Rectal smooth muscle tissue (tissue), 1 donor: ENCODE results near the gene EMP1.
"Not testable (repeated sequence)": the region's sequence is repeated elsewhere in the genome, so short reads cannot be mapped to it uniquely, and the experiment has no call there.

ENCODE experiments used
- H3K27ac ChIP-seq: one replicate; pipeline ENCODE4 v1.7.0; 2013; ENCODE audit warnings: low read depth, low read length, inconsistent platforms
- H3K27me3 ChIP-seq: one replicate; pipeline ENCODE4 v1.7.0; 2013; ENCODE audit warnings: low read length; ENCODE audit not compliant: control insufficient read depth, insufficient read depth
- H3K36me3 ChIP-seq: one replicate; pipeline ENCODE4 v1.7.0; 2013; ENCODE audit warnings: low read length; ENCODE audit not compliant: control insufficient read depth, insufficient read depth
- H3K4me1 ChIP-seq: one replicate; pipeline ENCODE4 v1.7.0; 2013; ENCODE audit warnings: low read length; ENCODE audit not compliant: control insufficient read depth, insufficient read depth
- H3K4me3 ChIP-seq: one replicate; pipeline ENCODE4 v1.7.0; 2013; ENCODE audit warnings: low read length
- H3K9ac ChIP-seq: one replicate; pipeline ENCODE4 v1.7.0; 2013; ENCODE audit warnings: low read length

EMP1 gene

GRCh38 chr12:13259625-13260024, 63.1 kb downstream of the EMP1 start:
- not testable (repeated sequence) for H3K9ac ChIP-seq, H3K27ac ChIP-seq, H3K27me3 ChIP-seq, H3K36me3 ChIP-seq, H3K4me1 ChIP-seq, H3K4me3 ChIP-seq

GRCh38 chr12:13267826-13268225, 71.3 kb downstream of the EMP1 start:
- not testable (repeated sequence) for H3K36me3 ChIP-seq, H3K27ac ChIP-seq, H3K4me3 ChIP-seq, H3K9ac ChIP-seq, H3K4me1 ChIP-seq, H3K27me3 ChIP-seq

- Histone ChIP-seq H3K4me3 (no peak overlapping the region), H3K36me3 (no peaks in the 10 kb centered on the region), H3K9ac (no peak overlapping the region), H3K27ac (no peak overlapping the region), H3K4me1 (no peaks in the 10 kb centered on the region), H3K27me3 (no peaks in the 10 kb centered on the region)
Measured at GRCh38 chr12:13268581-13268980, 72.1 kb downstream of the EMP1 start.
